Activated CD4-positive, alpha-beta memory T cell treated with anti-CD3 and anti-CD28 coated beads for 36 hours (primary cell): ENCODE measurements around the gene NEK2. TPM values are rescaled to one million over a fixed set of nuclear protein-coding genes. Genes with fewer than 3 reads are reported as not detected.

Experiments used
- CTCF ChIA-PET: fragments of 350-600 bp; sonication (Branson Sonifier 250); formaldehyde crosslinking; loops from one replicate; lab custom pipeline; 2021; ENCODE audit warnings: antibody characterized with exemption, inconsistent platforms; lab: Charles Lee
- POLR2A ChIA-PET: fragments of 350-600 bp; sonication (Branson Sonifier 250); formaldehyde crosslinking; loops from one replicate; lab custom pipeline; 2021; ENCODE audit warnings: antibody characterized with exemption; lab: Charles Lee
- DNase-seq: peaks from one replicate; pipeline ENCODE4 v3.0.0-alpha.2; 2020
- H3K27ac Mint-ChIP-seq: one replicate; pipeline ENCODE4 v1.8.0; 2021; ENCODE audit warnings: mixed read lengths
- H3K27me3 Mint-ChIP-seq: one replicate; pipeline ENCODE4 v1.8.0; 2021; ENCODE audit warnings: mixed read lengths
- H3K36me3 Mint-ChIP-seq: one replicate; pipeline ENCODE4 v1.8.0; 2021; ENCODE audit warnings: mixed read lengths
- H3K4me1 Mint-ChIP-seq: one replicate; pipeline ENCODE4 v1.8.0; 2021; ENCODE audit warnings: low read depth, mixed read lengths
- H3K4me3 Mint-ChIP-seq: one replicate; pipeline ENCODE4 v1.8.0; 2021; ENCODE audit warnings: mild to moderate bottlenecking, mixed read lengths
- H3K9me3 Mint-ChIP-seq: one replicate; pipeline ENCODE4 v1.8.0; 2021; ENCODE audit warnings: mixed read lengths
- intact Hi-C: fragments of 100-400 bp; cut with micrococcal nuclease; formaldehyde crosslinking; loops from one replicate; pipeline ENCODE4 v1.15.1; 2023
- total RNA-seq, 2 experiments: library from RNA; stranded (reverse); gene quantifications; one replicate each; pipeline ENCODE4 v1.2.3, GENCODE V29; 2021

NEK2 gene
- total RNA-seq, 2 experiments from 2014 or later, result 42.4 to 45.9 TPM

GRCh38 chr1:211613108-211613947 is 62.1 kb downstream of the NEK2 start:
- POLR2A ChIA-PET, result no interaction called here
- no peaks in the 10 kb centered on the region for H3K27me3 Mint-ChIP-seq
- no peaks in the 10 kb centered on the region for H3K4me1 Mint-ChIP-seq
- DNase-seq, result no peak
- intact Hi-C loops, result no loop called here
- H3K9me3 Mint-ChIP-seq, result no peaks in the 10 kb centered on the region
- CTCF ChIA-PET, result no interaction called here
- no peak overlapping the region for H3K27ac Mint-ChIP-seq
- no peak overlapping the region for H3K4me3 Mint-ChIP-seq
- no peaks in the 10 kb centered on the region for H3K36me3 Mint-ChIP-seq

GRCh38 chr1:211612786-211613107 is 62.7 kb downstream of the NEK2 start:
- POLR2A ChIA-PET, result no interaction called here
- H3K4me3 Mint-ChIP-seq, result no peak overlapping the region
- no peaks in the 10 kb centered on the region for H3K4me1 Mint-ChIP-seq
- H3K27me3 Mint-ChIP-seq, result peaks cover 2% of the 10 kb centered on the region
- CTCF ChIA-PET, result interaction anchor here (0.9 kb wide), 1 partner anchor 98 kb away, joined by 3 read pairs; no protein-coding TSS in a partner anchor
- DNase-seq, result no peak
- H3K27ac Mint-ChIP-seq, result no peak overlapping the region
- no peaks in the 10 kb centered on the region for H3K9me3 Mint-ChIP-seq
- no peaks in the 10 kb centered on the region for H3K36me3 Mint-ChIP-seq
- intact Hi-C loops, result no loop called here

Other genes starting within 250 kb of the NEK2 start
- not detected for gene RD3, start 183.5 kb downstream of the NEK2 start, total RNA-seq
- 1 to 10 TPM; 3.5 to 3.9 TPM for gene SLC30A1, start 96.5 kb downstream of the NEK2 start, total RNA-seq
- gene LPGAT1, start 155.1 kb upstream of the NEK2 start, total RNA-seq, result 10 to 100 TPM; 31.8 to 34.7 TPM